ENCODE data around the gene ASGR2. TPM values are rescaled to one million over a fixed set of nuclear protein-coding genes. Genes with fewer than 3 reads are reported as not detected.
"Not testable (repeated sequence)": the region's sequence is repeated elsewhere in the genome, so short reads cannot be mapped to it uniquely, and the experiment has no call there.

ASGR2 gene
- polyA plus RNA-seq, 1 donor = 0.40 TPM

GRCh38 chr17:7100641-7101379, 13.8 kb downstream of the ASGR2 start:
- DNase-seq; H3K27ac ChIP-seq (ENCODE audit: low read length); H3K9me3 ChIP-seq (ENCODE audit: control insufficient read depth, low read depth, low read length); H3K4me3 ChIP-seq (ENCODE audit: low read length); H3K4me1 ChIP-seq (ENCODE audit: control insufficient read depth, insufficient read depth, low read length); H3K27me3 ChIP-seq (ENCODE audit: control insufficient read depth, insufficient read depth, low read length); H3K36me3 ChIP-seq (ENCODE audit: control insufficient read depth, insufficient read depth, low read length): not testable (repeated sequence)
- 100% methylated on average over 1 of the region's 50 CpGs for WGBS (ENCODE audit: insufficient coverage, low lambda C conversion rate)

- Histone ChIP-seq H3K9me3 (ENCODE audit: control insufficient read depth, low read depth, low read length) (no peaks in the 10 kb centered on the region), H3K36me3 (ENCODE audit: control insufficient read depth, insufficient read depth, low read length) (no peaks in the 10 kb centered on the region), H3K27ac (ENCODE audit: low read length) (no peak overlapping the region), H3K4me1 (ENCODE audit: control insufficient read depth, insufficient read depth, low read length) (no peaks in the 10 kb centered on the region), H3K4me3 (ENCODE audit: low read length) (no peak overlapping the region), H3K27me3 (ENCODE audit: control insufficient read depth, insufficient read depth, low read length) (peaks cover 8% of the 10 kb centered on the region)
- WGBS (ENCODE audit: insufficient coverage, low lambda C conversion rate) = 100% methylated on average over 2 of the region's 13 CpGs
- DNase-seq = no peak
Measured at GRCh38 chr17:7098802-7099459, 15.7 kb downstream of the ASGR2 start.

GRCh38 chr17:7097940-7098339, 16.7 kb downstream of the ASGR2 start:
- H3K27ac ChIP-seq (ENCODE audit: low read length) = no peak overlapping the region
- no peaks in the 10 kb centered on the region for H3K9me3 ChIP-seq (ENCODE audit: control insufficient read depth, low read depth, low read length)
- H3K36me3 ChIP-seq (ENCODE audit: control insufficient read depth, insufficient read depth, low read length) = no peaks in the 10 kb centered on the region
- 62% methylated on average over 2 of the region's 5 CpGs for WGBS (ENCODE audit: insufficient coverage, low lambda C conversion rate)
- H3K4me1 ChIP-seq (ENCODE audit: control insufficient read depth, insufficient read depth, low read length) = no peaks in the 10 kb centered on the region
- no peak overlapping the region for H3K4me3 ChIP-seq (ENCODE audit: low read length)
- peaks cover 3% of the 10 kb centered on the region for H3K27me3 ChIP-seq (ENCODE audit: control insufficient read depth, insufficient read depth, low read length)
- no peak for DNase-seq

GRCh38 chr17:7095625-7096024, 19.0 kb downstream of the ASGR2 start:
- no peak for DNase-seq
- H3K27ac ChIP-seq (ENCODE audit: low read length) = no peak overlapping the region
- no peaks in the 10 kb centered on the region for H3K27me3 ChIP-seq (ENCODE audit: control insufficient read depth, insufficient read depth, low read length)
- no peaks in the 10 kb centered on the region for H3K36me3 ChIP-seq (ENCODE audit: control insufficient read depth, insufficient read depth, low read length)
- H3K9me3 ChIP-seq (ENCODE audit: control insufficient read depth, low read depth, low read length) = no peaks in the 10 kb centered on the region
- H3K4me1 ChIP-seq (ENCODE audit: control insufficient read depth, insufficient read depth, low read length) = no peaks in the 10 kb centered on the region
- WGBS (ENCODE audit: insufficient coverage, low lambda C conversion rate) = no CpG with 5 or more reads among the region's 1 CpG
- H3K4me3 ChIP-seq (ENCODE audit: low read length) = no peak overlapping the region

GRCh38 chr17:7094652-7095019, 20.0 kb downstream of the ASGR2 start:
- Histone ChIP-seq H3K27ac (ENCODE audit: low read length) (no peak overlapping the region), H3K27me3 (ENCODE audit: control insufficient read depth, insufficient read depth, low read length) (no peaks in the 10 kb centered on the region), H3K4me1 (ENCODE audit: control insufficient read depth, insufficient read depth, low read length) (no peaks in the 10 kb centered on the region), H3K9me3 (ENCODE audit: control insufficient read depth, low read depth, low read length) (no peaks in the 10 kb centered on the region), H3K36me3 (ENCODE audit: control insufficient read depth, insufficient read depth, low read length) (no peaks in the 10 kb centered on the region), H3K4me3 (ENCODE audit: low read length) (no peak overlapping the region)
- WGBS (ENCODE audit: insufficient coverage, low lambda C conversion rate) = no CpG with 5 or more reads among the region's 10 CpGs
- no peak for DNase-seq

- DNase-seq; H3K27ac ChIP-seq (ENCODE audit: low read length); H3K4me3 ChIP-seq (ENCODE audit: low read length); H3K36me3 ChIP-seq (ENCODE audit: control insufficient read depth, insufficient read depth, low read length); H3K9me3 ChIP-seq (ENCODE audit: control insufficient read depth, low read depth, low read length); H3K27me3 ChIP-seq (ENCODE audit: control insufficient read depth, insufficient read depth, low read length); H3K4me1 ChIP-seq (ENCODE audit: control insufficient read depth, insufficient read depth, low read length): not testable (repeated sequence)
- WGBS (ENCODE audit: insufficient coverage, low lambda C conversion rate) = 100% methylated on average over 2 of the region's 28 CpGs
Measured at GRCh38 chr17:7091311-7092005, 23.2 kb downstream of the ASGR2 start.

GRCh38 chr17:7089570-7089969, 25.1 kb downstream of the ASGR2 start:
- not testable (repeated sequence) for H3K4me1 ChIP-seq (ENCODE audit: control insufficient read depth, insufficient read depth, low read length); H3K27me3 ChIP-seq (ENCODE audit: control insufficient read depth, insufficient read depth, low read length); H3K27ac ChIP-seq (ENCODE audit: low read length); DNase-seq; H3K36me3 ChIP-seq (ENCODE audit: control insufficient read depth, insufficient read depth, low read length); H3K4me3 ChIP-seq (ENCODE audit: low read length); H3K9me3 ChIP-seq (ENCODE audit: control insufficient read depth, low read depth, low read length)
- no CpG with 5 or more reads among the region's 6 CpGs for WGBS (ENCODE audit: insufficient coverage, low lambda C conversion rate)

- H3K27ac ChIP-seq (ENCODE audit: low read length); H3K4me3 ChIP-seq (ENCODE audit: low read length); H3K4me1 ChIP-seq (ENCODE audit: control insufficient read depth, insufficient read depth, low read length); DNase-seq; H3K27me3 ChIP-seq (ENCODE audit: control insufficient read depth, insufficient read depth, low read length); H3K36me3 ChIP-seq (ENCODE audit: control insufficient read depth, insufficient read depth, low read length); H3K9me3 ChIP-seq (ENCODE audit: control insufficient read depth, low read depth, low read length): not testable (repeated sequence)
- WGBS (ENCODE audit: insufficient coverage, low lambda C conversion rate) = 40% methylated on average over 1 of the region's 4 CpGs
Measured at GRCh38 chr17:7088442-7088841, 26.2 kb downstream of the ASGR2 start.

- no peaks in the 10 kb centered on the region for H3K36me3 ChIP-seq (ENCODE audit: control insufficient read depth, insufficient read depth, low read length)
- H3K27me3 ChIP-seq (ENCODE audit: control insufficient read depth, insufficient read depth, low read length) = peaks cover 5% of the 10 kb centered on the region
- no peaks in the 10 kb centered on the region for H3K9me3 ChIP-seq (ENCODE audit: control insufficient read depth, low read depth, low read length)
- 0% methylated on average over 1 of the region's 7 CpGs for WGBS (ENCODE audit: insufficient coverage, low lambda C conversion rate)
- no peaks in the 10 kb centered on the region for H3K4me1 ChIP-seq (ENCODE audit: control insufficient read depth, insufficient read depth, low read length)
- H3K4me3 ChIP-seq (ENCODE audit: low read length) = no peak overlapping the region
- H3K27ac ChIP-seq (ENCODE audit: low read length) = no peak overlapping the region
- no peak for DNase-seq
Measured at GRCh38 chr17:7084088-7084487, 30.5 kb downstream of the ASGR2 start.

GRCh38 chr17:7083592-7083991, 31.0 kb downstream of the ASGR2 start:
- no CpG with 5 or more reads among the region's 4 CpGs for WGBS (ENCODE audit: insufficient coverage, low lambda C conversion rate)
- no peak for DNase-seq
- peaks cover 5% of the 10 kb centered on the region for H3K27me3 ChIP-seq (ENCODE audit: control insufficient read depth, insufficient read depth, low read length)
- H3K4me1 ChIP-seq (ENCODE audit: control insufficient read depth, insufficient read depth, low read length) = no peaks in the 10 kb centered on the region
- H3K36me3 ChIP-seq (ENCODE audit: control insufficient read depth, insufficient read depth, low read length) = no peaks in the 10 kb centered on the region
- no peak overlapping the region for H3K27ac ChIP-seq (ENCODE audit: low read length)
- no peak overlapping the region for H3K4me3 ChIP-seq (ENCODE audit: low read length)
- no peaks in the 10 kb centered on the region for H3K9me3 ChIP-seq (ENCODE audit: control insufficient read depth, low read depth, low read length)
